ENCODE measurements around the gene CD3G.

Gene CD3G

DNA sequence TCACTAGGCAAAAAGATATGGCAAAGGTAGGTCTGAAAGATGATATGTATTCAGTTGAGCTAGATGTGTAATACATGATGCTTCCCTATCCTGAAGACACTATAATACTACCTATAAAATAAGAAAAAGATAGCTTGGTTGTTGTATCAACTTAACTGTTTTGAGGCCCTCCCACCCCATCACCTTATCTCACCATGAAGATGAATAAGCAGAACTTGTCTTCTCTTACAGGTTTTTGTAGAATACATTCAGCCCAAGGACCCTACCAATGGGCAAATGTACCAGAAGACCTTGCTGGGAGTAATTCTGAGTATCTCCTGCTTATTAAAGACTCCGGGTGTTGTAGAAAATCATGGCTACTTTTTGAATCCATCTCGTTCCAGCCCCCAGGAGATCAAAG, 29.1 kb downstream of the CD3G start:
- no peaks in the 10 kb centered on the region for H3K4me1 ChIP-seq (ENCODE audit: insufficient read depth, low read length)
- no peak overlapping the region for H2AFZ ChIP-seq (ENCODE audit: low read depth, low read length)
- no peaks in the 10 kb centered on the region for H3K9me3 ChIP-seq (ENCODE audit: low read length)
- no peaks in the 10 kb centered on the region for H3K27me3 ChIP-seq (ENCODE audit: insufficient read depth, low read length)
- no peak overlapping the region for H3K4me3 ChIP-seq (ENCODE audit: low read length)
- peaks cover 76% of the 10 kb centered on the region for H3K36me3 ChIP-seq (ENCODE audit: insufficient read depth, low read length)

- Histone ChIP-seq H3K36me3 (ENCODE audit: insufficient read depth, low read length) (peaks cover 76% of the 10 kb centered on the region), H3K4me3 (ENCODE audit: low read length) (no peak overlapping the region), H2AFZ (ENCODE audit: low read depth, low read length) (no peak overlapping the region), H3K4me1 (ENCODE audit: insufficient read depth, low read length) (no peaks in the 10 kb centered on the region), H3K9me3 (ENCODE audit: low read length) (no peaks in the 10 kb centered on the region), H3K27me3 (ENCODE audit: insufficient read depth, low read length) (no peaks in the 10 kb centered on the region)
These were observed 29.7 kb downstream of the CD3G start for GRCh38 chr11:118373871-118374270.

GRCh38 chr11:118374729-118375128, 30.6 kb downstream of the CD3G start:
- H3K4me1 ChIP-seq (ENCODE audit: insufficient read depth, low read length): no peaks in the 10 kb centered on the region
- no peaks in the 10 kb centered on the region for H3K27me3 ChIP-seq (ENCODE audit: insufficient read depth, low read length)
- H3K4me3 ChIP-seq (ENCODE audit: low read length): no peak overlapping the region
- H2AFZ ChIP-seq (ENCODE audit: low read depth, low read length): no peak overlapping the region
- H3K9me3 ChIP-seq (ENCODE audit: low read length): no peaks in the 10 kb centered on the region
- peaks cover 77% of the 10 kb centered on the region for H3K36me3 ChIP-seq (ENCODE audit: insufficient read depth, low read length)

DNA sequence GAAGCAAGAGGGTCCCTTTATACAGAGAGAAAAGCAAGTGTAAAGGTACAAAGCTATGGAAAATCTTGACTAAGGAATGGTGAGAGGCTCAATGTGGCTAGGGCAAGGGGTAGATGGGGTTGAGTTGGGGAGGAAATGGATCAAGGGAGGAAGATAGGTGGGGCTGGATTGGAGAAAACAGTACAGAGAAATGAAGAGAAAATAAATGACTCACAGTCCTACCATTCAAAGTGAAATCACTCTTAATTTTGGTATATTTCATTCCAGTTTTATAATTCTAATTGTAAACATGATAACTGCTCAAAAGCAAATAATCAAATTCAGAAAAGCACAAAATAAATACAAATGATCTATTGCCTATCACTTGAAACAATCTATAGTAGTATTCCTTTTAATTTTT, 31.8 kb downstream of the CD3G start:
- peaks cover 81% of the 10 kb centered on the region for H3K36me3 ChIP-seq (ENCODE audit: insufficient read depth, low read length)
- no peaks in the 10 kb centered on the region for H3K4me1 ChIP-seq (ENCODE audit: insufficient read depth, low read length)
- no peak overlapping the region for H3K4me3 ChIP-seq (ENCODE audit: low read length)
- no peaks in the 10 kb centered on the region for H3K9me3 ChIP-seq (ENCODE audit: low read length)
- no peaks in the 10 kb centered on the region for H3K27me3 ChIP-seq (ENCODE audit: insufficient read depth, low read length)
- H2AFZ ChIP-seq (ENCODE audit: low read depth, low read length): no peak overlapping the region

DNA sequence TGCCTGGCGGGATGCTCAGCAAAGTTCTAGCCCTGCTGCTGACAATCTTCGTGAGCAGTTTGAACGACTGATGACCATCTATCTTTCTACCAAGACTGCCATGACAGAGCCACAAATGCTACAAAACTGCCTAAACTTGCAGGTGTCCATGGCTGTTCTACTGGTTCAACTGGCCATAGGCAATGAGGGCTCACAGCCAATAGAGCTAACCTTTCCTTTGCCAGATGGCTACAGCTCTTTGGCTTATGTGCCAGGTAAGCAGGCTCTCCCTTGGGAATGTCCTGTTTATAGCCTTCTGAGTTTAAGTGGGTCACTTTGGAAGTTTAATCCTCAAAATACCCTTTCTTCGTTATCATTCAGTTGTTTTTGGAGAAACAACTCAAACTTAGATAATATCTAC, 35.4 kb downstream of the CD3G start:
- no peaks in the 10 kb centered on the region for H3K9me3 ChIP-seq (ENCODE audit: low read length)
- H2AFZ ChIP-seq (ENCODE audit: low read depth, low read length): no peak overlapping the region
- H3K4me1 ChIP-seq (ENCODE audit: insufficient read depth, low read length): no peaks in the 10 kb centered on the region
- H3K36me3 ChIP-seq (ENCODE audit: insufficient read depth, low read length): peaks cover 82% of the 10 kb centered on the region
- H3K27me3 ChIP-seq (ENCODE audit: insufficient read depth, low read length): no peaks in the 10 kb centered on the region
- H3K4me3 ChIP-seq (ENCODE audit: low read length): no peak overlapping the region

- no peaks in the 10 kb centered on the region for H3K27me3 ChIP-seq (ENCODE audit: insufficient read depth, low read length)
- peaks cover 84% of the 10 kb centered on the region for H3K36me3 ChIP-seq (ENCODE audit: insufficient read depth, low read length)
- no peak overlapping the region for H3K4me3 ChIP-seq (ENCODE audit: low read length)
- H2AFZ ChIP-seq (ENCODE audit: low read depth, low read length): no peak overlapping the region
- H3K9me3 ChIP-seq (ENCODE audit: low read length): no peaks in the 10 kb centered on the region
- no peaks in the 10 kb centered on the region for H3K4me1 ChIP-seq (ENCODE audit: insufficient read depth, low read length)
These were observed 36.4 kb downstream of the CD3G start for GRCh38 chr11:118380571-118380970.

DNA sequence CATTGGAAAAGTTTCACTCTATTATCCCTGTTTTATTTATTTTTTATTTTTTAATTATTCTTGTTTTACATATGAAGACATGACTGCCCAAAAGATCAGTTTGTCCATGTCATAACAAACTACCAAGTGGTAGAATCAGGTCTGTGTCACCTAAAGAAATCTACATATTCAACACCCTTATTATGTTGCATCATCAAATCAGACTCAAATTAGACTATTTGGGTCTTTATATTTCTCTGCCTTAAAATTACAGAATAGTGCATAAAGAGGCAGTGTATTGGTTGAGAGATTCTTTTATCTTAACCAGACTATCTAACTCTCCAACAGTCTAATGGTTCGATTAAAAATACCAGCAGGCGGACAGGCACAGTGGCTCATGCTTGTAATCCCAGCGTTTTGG, 38.8 kb downstream of the CD3G start:
- Histone ChIP-seq H3K4me3 (ENCODE audit: low read length) (no peak overlapping the region), H3K9me3 (ENCODE audit: low read length) (no peaks in the 10 kb centered on the region), H3K4me1 (ENCODE audit: insufficient read depth, low read length) (no peaks in the 10 kb centered on the region), H2AFZ (ENCODE audit: low read depth, low read length) (no peak overlapping the region), H3K36me3 (ENCODE audit: insufficient read depth, low read length) (peaks cover 95% of the 10 kb centered on the region), H3K27me3 (ENCODE audit: insufficient read depth, low read length) (no peaks in the 10 kb centered on the region)

GRCh38 chr11:118383657-118384056, 39.5 kb downstream of the CD3G start:
- H3K36me3 ChIP-seq (ENCODE audit: insufficient read depth, low read length): peaks cover 94% of the 10 kb centered on the region
- H2AFZ ChIP-seq (ENCODE audit: low read depth, low read length): no peak overlapping the region
- no peaks in the 10 kb centered on the region for H3K9me3 ChIP-seq (ENCODE audit: low read length)

DNA sequence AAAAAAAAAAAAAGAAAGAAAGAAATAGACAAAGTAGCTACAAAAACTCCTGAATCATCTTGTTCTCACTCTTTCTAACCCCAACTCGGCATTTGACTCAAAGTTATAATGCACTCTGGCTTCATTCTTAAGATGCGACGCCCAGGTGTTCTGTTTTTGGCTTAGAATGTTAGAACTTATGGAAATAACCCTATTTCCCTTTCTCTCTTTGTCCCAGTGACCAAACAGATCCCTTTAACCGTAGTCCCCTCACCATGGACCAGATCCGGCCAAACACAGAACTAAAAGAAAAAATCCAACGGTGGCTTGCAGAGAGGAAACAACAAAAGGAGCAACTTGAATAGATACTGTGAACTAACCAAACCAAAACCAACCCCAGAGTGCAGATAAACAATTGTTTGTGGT, 52.0 kb downstream of the CD3G start:
- no peak overlapping the region for H3K4me3 ChIP-seq (ENCODE audit: low read length)
- no peaks in the 10 kb centered on the region for H3K9me3 ChIP-seq (ENCODE audit: low read length)
- H3K27me3 ChIP-seq (ENCODE audit: insufficient read depth, low read length): no peaks in the 10 kb centered on the region
- peaks cover 5% of the 10 kb centered on the region for H3K4me1 ChIP-seq (ENCODE audit: insufficient read depth, low read length)
- H2AFZ ChIP-seq (ENCODE audit: low read depth, low read length): no peak overlapping the region
- H3K36me3 ChIP-seq (ENCODE audit: insufficient read depth, low read length): peaks cover 51% of the 10 kb centered on the region

More at GRCh38 chr11:118383657-118384056, 39.5 kb downstream of the CD3G start:
- no peak overlapping the region for H3K4me3 ChIP-seq (ENCODE audit: low read length)
- H3K27me3 ChIP-seq (ENCODE audit: insufficient read depth, low read length): no peaks in the 10 kb centered on the region
- no peaks in the 10 kb centered on the region for H3K4me1 ChIP-seq (ENCODE audit: insufficient read depth, low read length)

GRCh38 chr11:118397448-118397847, 53.3 kb downstream of the CD3G start:
- Histone ChIP-seq H3K4me1 (ENCODE audit: insufficient read depth, low read length) (peaks cover 8% of the 10 kb centered on the region), H3K36me3 (ENCODE audit: insufficient read depth, low read length) (peaks cover 45% of the 10 kb centered on the region), H3K9me3 (ENCODE audit: low read length) (no peaks in the 10 kb centered on the region), H2AFZ (ENCODE audit: low read depth, low read length) (no peak overlapping the region), H3K4me3 (ENCODE audit: low read length) (no peak overlapping the region), H3K27me3 (ENCODE audit: insufficient read depth, low read length) (no peaks in the 10 kb centered on the region)

DNA sequence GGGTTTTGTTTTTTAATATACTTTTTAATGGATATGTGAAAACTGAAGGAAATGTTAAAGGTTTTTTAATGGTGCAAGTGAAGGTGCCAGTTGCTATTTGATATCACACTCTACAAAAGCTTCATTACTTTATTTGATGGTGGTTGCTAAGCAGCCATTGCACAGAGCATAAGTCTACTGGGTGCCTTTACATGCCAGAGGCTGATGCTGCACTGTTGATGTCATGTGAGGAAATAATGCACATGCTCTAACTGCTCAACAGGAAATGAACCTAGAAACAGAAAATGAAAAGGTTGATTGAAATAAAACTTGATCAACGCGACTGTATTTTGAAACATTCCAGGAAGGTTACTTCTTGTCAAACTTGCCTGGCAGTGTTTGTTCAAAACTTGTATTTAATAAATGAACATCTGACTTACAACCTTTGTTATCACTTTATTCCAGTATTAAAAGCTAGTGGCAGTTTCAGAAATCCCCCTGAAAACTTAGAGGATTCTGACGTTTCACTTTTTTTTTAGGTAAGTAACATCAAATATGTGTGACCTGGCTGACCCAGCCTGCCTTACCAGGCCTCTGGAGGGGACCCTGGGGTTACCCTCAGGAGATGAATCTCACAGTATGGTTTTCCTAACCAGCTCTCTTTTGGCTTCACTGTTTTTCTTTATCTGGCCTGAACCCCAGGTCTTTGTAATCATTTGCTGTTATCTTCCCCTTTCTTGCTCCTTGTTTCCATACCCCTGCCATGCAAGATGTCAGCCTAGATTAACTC, 54.8 kb downstream of the CD3G start:
- no peak overlapping the region for H2AFZ ChIP-seq (ENCODE audit: low read depth, low read length)

DNA sequence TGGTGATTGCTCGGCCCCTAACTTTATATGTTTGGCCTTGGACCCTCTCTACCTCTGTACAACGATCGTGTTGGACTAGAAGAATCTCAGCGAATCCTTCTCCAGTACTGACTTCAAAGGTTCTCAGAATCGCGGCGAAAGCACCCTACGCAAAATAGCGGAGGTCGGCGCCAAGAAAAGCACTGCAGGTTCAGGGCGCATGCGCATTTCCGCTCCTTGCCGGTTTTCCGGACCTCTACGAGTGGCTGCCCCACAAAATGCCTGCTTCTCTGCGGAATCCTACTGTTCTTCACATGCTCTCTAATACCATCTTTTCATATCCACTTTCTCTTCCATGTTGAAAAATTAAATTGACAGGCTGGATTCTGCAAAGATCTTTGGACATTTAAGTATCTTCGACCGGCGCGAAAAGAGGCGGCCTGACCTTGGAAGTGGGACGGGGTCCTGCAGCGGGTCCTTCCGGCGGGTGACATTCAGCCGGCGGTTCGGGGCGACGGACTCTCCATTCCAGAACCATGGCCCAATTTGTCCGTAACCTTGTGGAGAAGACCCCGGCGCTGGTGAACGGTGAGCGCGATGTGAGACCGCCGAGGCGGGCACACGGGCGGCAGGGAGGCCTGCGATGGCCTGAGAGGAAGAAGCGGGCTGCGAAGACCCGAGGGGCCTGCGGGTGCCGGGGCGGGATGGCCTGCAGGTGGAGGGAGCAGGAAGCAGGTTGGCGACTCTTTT, 57.2 kb downstream of the CD3G start, which contains the start of gene ATP5MG:
Gene ATP5MG (plus strand): TSS at position 456 of the 729 bp plus-strand sequence. CDS start 60 bp downstream, at position 516.
- Histone ChIP-seq H3K27me3 (ENCODE audit: insufficient read depth, low read length) (no peaks in the 10 kb centered on the region), H3K4me3 (ENCODE audit: low read length) (peak within 1 kb of the TSS; percentile 83), H3K36me3 (ENCODE audit: insufficient read depth, low read length) (peaks cover 24% of the 10 kb centered on the region), H2AFZ (ENCODE audit: low read depth, low read length) (peak within 1 kb of the TSS; percentile 41), H3K9me3 (ENCODE audit: low read length) (no peaks in the 10 kb centered on the region), H3K4me1 (ENCODE audit: insufficient read depth, low read length) (peaks cover 14% of the 10 kb centered on the region)

More for the DNA sequence above, 54.8 kb downstream of the CD3G start:
- no peaks in the 10 kb centered on the region for H3K27me3 ChIP-seq (ENCODE audit: insufficient read depth, low read length)
- H3K36me3 ChIP-seq (ENCODE audit: insufficient read depth, low read length): peaks cover 31% of the 10 kb centered on the region
- H3K4me3 ChIP-seq (ENCODE audit: low read length): no peak overlapping the region
- H3K4me1 ChIP-seq (ENCODE audit: insufficient read depth, low read length): peaks cover 14% of the 10 kb centered on the region
- H3K9me3 ChIP-seq (ENCODE audit: low read length): no peaks in the 10 kb centered on the region

DNA sequence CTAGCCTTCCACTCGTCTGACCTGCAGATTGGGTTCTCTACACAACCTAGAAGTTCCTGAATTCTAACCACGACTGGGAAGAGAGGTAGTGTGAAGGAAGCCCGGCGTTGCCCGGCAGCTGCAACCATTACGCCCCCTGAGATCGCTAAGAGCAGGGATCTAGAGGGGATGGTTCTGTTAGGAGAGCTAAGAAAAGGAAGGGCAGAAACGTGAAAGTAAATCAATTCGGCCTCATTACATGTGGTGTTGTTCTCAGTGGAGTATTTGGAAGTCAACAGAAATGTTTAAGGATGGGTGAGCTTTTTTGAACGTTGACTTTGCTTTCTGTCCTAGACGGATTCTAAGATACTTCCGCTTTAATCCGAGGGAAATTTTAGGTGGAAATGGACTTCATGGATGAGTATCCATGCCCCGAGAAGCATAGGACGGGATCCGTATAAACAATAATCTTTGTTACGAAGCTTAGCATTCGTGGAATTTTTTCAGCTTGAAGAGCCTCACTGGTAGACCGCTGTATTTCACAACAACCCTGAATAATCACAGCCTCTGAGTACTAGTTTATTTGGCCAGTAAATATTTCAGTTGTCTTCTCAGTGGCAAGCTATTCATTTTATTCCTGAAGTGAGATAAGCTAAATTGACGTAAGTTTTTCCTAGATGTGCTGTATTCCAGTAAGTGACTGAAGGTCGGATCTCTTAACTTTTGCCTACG, 57.9 kb downstream of the CD3G start:
- peaks cover 24% of the 10 kb centered on the region for H3K36me3 ChIP-seq (ENCODE audit: insufficient read depth, low read length)
- H3K27me3 ChIP-seq (ENCODE audit: insufficient read depth, low read length): no peaks in the 10 kb centered on the region
- peak overlapping the region; percentile 41 for H2AFZ ChIP-seq (ENCODE audit: low read depth, low read length)
- H3K9me3 ChIP-seq (ENCODE audit: low read length): no peaks in the 10 kb centered on the region
- peak overlapping the region; percentile 83 for H3K4me3 ChIP-seq (ENCODE audit: low read length)
- peaks cover 14% of the 10 kb centered on the region for H3K4me1 ChIP-seq (ENCODE audit: insufficient read depth, low read length)

All from neuron (in vitro differentiated cells).